A549 treated with GW870086 at 1 μM for 4 hours (cell line): Measurements from ENCODE around the gene OR7E24. TPM values are rescaled to one million over a fixed set of nuclear protein-coding genes. Genes with fewer than 3 reads are reported as not detected.

Source experiments
- total RNA-seq: library from RNA; stranded (reverse); fragments of 200-300 nt; extraction: Qiagen RNA extraction; gene quantifications from 5 replicates; pipeline ENCODE4 v1.2.3, GENCODE V29; 2022; ENCODE audit warnings: low read depth

The OR7E24 gene
- not detected in 5 replicates for total RNA-seq

GRCh38 chr19:9250630-9251029, at the start of gene OR7E24:
TSS of gene OR7E24 (plus strand) at chr19:9250930. CDS start at chr19:9251044, 114 bp downstream.

GRCh38 chr19:9219489-9219888, 31.2 kb upstream of the OR7E24 start, which contains the start of gene OR7D4:
TSS of gene OR7D4 (minus strand) at chr19:9219589. CDS start at chr19:9214837, 4,752 bp downstream.

Other genes with a start within 250 kb of the OR7E24 start
- gene MUC16, start 240.5 kb upstream of the OR7E24 start, total RNA-seq = 0.02 to 0.23 TPM (median 0.04 TPM) in 4 of 5 replicates, not detected in the other
- gene OR1M1, start 163.9 kb upstream of the OR7E24 start, total RNA-seq = not detected in 5 replicates
- gene OR7G2, start 143.5 kb upstream of the OR7E24 start, total RNA-seq = not detected in 5 replicates
- not detected in 5 replicates for gene OR7G1, start 135.2 kb upstream of the OR7E24 start, total RNA-seq
- gene OR7G3, start 124.0 kb upstream of the OR7E24 start, total RNA-seq = not detected in 5 replicates
- 16.8 to 20.4 TPM (median 18.5 TPM) in 5 replicates for gene ZNF317, start 110.5 kb upstream of the OR7E24 start, total RNA-seq
- not detected in 5 replicates for gene OR7D2, start 72.0 kb upstream of the OR7E24 start, total RNA-seq
- not detected in 5 replicates for gene OR7D4, start 31.3 kb upstream of the OR7E24 start, total RNA-seq
- gene ZNF699, start 58.9 kb downstream of the OR7E24 start, total RNA-seq = 0.34 to 1.8 TPM (median 1.3 TPM) in 5 replicates
- gene ZNF559, start 73.2 kb downstream of the OR7E24 start, total RNA-seq = 2.9 to 6.4 TPM (median 4.8 TPM) in 5 replicates
- gene ZNF177, start 112.1 kb downstream of the OR7E24 start, total RNA-seq = 0.22 to 0.64 TPM (median 0.59 TPM) in 5 replicates
- 3.2 to 3.9 TPM (median 3.7 TPM) in 5 replicates for gene ZNF266, start 184.6 kb downstream of the OR7E24 start, total RNA-seq
- not detected in 5 replicates for gene ZNF560, start 247.7 kb downstream of the OR7E24 start, total RNA-seq